Adipocyte (in vitro differentiated cells): ENCODE measurements around the gene GRPEL1.

Experiments
- DNase-seq: peaks from one replicate; pipeline ENCODE4 v3.0.0-alpha.2; 2015; ENCODE audit warnings: low read depth
- H3K27me3 ChIP-seq: replicated peaks from 2 replicates; pipeline ENCODE4 v1.7.0; 2013; ENCODE audit warnings: mild to moderate bottlenecking, low read length, moderate library complexity; ENCODE audit not compliant: control insufficient read depth, insufficient read depth
- H3K36me3 ChIP-seq: 2 replicates; pipeline ENCODE4 v1.7.0; 2013; ENCODE audit warnings: low read length, mild to moderate bottlenecking, moderate library complexity; ENCODE audit not compliant: control insufficient read depth, insufficient read depth, severe bottlenecking
- H3K4me1 ChIP-seq: 2 replicates; pipeline ENCODE4 v1.7.0; 2013; ENCODE audit warnings: mild to moderate bottlenecking, low read length, moderate library complexity; ENCODE audit not compliant: control insufficient read depth, insufficient read depth
- H3K4me3 ChIP-seq: 2 replicates; pipeline ENCODE4 v1.7.0; 2013; ENCODE audit warnings: mild to moderate bottlenecking, low read length, moderate library complexity
- H3K9ac ChIP-seq: 2 replicates; pipeline ENCODE4 v1.7.0; 2013; ENCODE audit warnings: mild to moderate bottlenecking, low read length, moderate library complexity
- H3K9me3 ChIP-seq: 2 replicates; pipeline ENCODE4 v1.7.0; 2013; ENCODE audit warnings: mild to moderate bottlenecking, low read length, moderate library complexity; ENCODE audit not compliant: control insufficient read depth

Gene GRPEL1

GRCh38 chr4:7041801-7042502 lies 25.9 kb downstream of the GRPEL1 start:
- peak overlapping the region; percentile 91 for H3K4me3 ChIP-seq
- peak overlapping the region; percentile 87 for H3K9ac ChIP-seq
- H3K4me1 ChIP-seq = peaks cover 34% of the 10 kb centered on the region
- H3K27me3 ChIP-seq = no peaks in the 10 kb centered on the region
- H3K36me3 ChIP-seq = no peaks in the 10 kb centered on the region
- DNase-seq = no peak
- no peaks in the 10 kb centered on the region for H3K9me3 ChIP-seq

- H3K9ac ChIP-seq = peak overlapping the region; percentile 87
- no peaks in the 10 kb centered on the region for H3K27me3 ChIP-seq
- H3K4me3 ChIP-seq = no peak overlapping the region
- H3K4me1 ChIP-seq = peaks cover 32% of the 10 kb centered on the region
- no peaks in the 10 kb centered on the region for H3K9me3 ChIP-seq
- no peak for DNase-seq
- no peaks in the 10 kb centered on the region for H3K36me3 ChIP-seq
Measured at GRCh38 chr4:7041246-7041645, 26.6 kb downstream of the GRPEL1 start.

GRCh38 chr4:7040765-7041164 lies 27.1 kb downstream of the GRPEL1 start:
- H3K4me3 ChIP-seq = no peak overlapping the region
- H3K36me3 ChIP-seq = no peaks in the 10 kb centered on the region
- H3K27me3 ChIP-seq = no peaks in the 10 kb centered on the region
- DNase-seq = no peak
- no peaks in the 10 kb centered on the region for H3K9me3 ChIP-seq
- H3K9ac ChIP-seq = no peak overlapping the region
- peaks cover 28% of the 10 kb centered on the region for H3K4me1 ChIP-seq

- Histone ChIP-seq H3K36me3 (peaks cover 2% of the 10 kb centered on the region), H3K9me3 (no peaks in the 10 kb centered on the region), H3K4me1 (peaks cover 26% of the 10 kb centered on the region), H3K27me3 (no peaks in the 10 kb centered on the region), H3K4me3 (no peak overlapping the region), H3K9ac (no peak overlapping the region)
- no peak for DNase-seq
Measured at GRCh38 chr4:7037425-7037824, 30.4 kb downstream of the GRPEL1 start.

- Histone ChIP-seq H3K9me3 (no peaks in the 10 kb centered on the region), H3K27me3 (no peaks in the 10 kb centered on the region), H3K9ac (no peak overlapping the region), H3K4me1 (peaks cover 15% of the 10 kb centered on the region), H3K4me3 (no peak overlapping the region), H3K36me3 (peaks cover 27% of the 10 kb centered on the region)
- DNase-seq = peak; percentile 25
Measured at GRCh38 chr4:7034262-7035081, 33.4 kb downstream of the GRPEL1 start.

- DNase-seq = no peak
- Histone ChIP-seq H3K36me3 (peaks cover 30% of the 10 kb centered on the region), H3K4me1 (peaks cover 15% of the 10 kb centered on the region), H3K9me3 (no peaks in the 10 kb centered on the region), H3K4me3 (no peak overlapping the region), H3K9ac (no peak overlapping the region), H3K27me3 (no peaks in the 10 kb centered on the region)
Measured at GRCh38 chr4:7032596-7032995, 35.3 kb downstream of the GRPEL1 start.

- Histone ChIP-seq H3K36me3 (peaks cover 35% of the 10 kb centered on the region), H3K4me1 (peaks cover 15% of the 10 kb centered on the region), H3K4me3 (no peak overlapping the region), H3K9ac (no peak overlapping the region), H3K27me3 (no peaks in the 10 kb centered on the region), H3K9me3 (no peaks in the 10 kb centered on the region)
- no peak for DNase-seq
Measured at GRCh38 chr4:7031558-7032449, 36.1 kb downstream of the GRPEL1 start.

GRCh38 chr4:7030856-7031255 lies 37.0 kb downstream of the GRPEL1 start:
- Histone ChIP-seq H3K4me3 (no peak overlapping the region), H3K9ac (no peak overlapping the region), H3K36me3 (peaks cover 41% of the 10 kb centered on the region), H3K27me3 (no peaks in the 10 kb centered on the region), H3K9me3 (no peaks in the 10 kb centered on the region), H3K4me1 (peaks cover 10% of the 10 kb centered on the region)
- DNase-seq = no peak

GRCh38 chr4:7029921-7030320 lies 37.9 kb downstream of the GRPEL1 start:
- H3K36me3 ChIP-seq = peaks cover 46% of the 10 kb centered on the region
- H3K4me1 ChIP-seq = peaks cover 5% of the 10 kb centered on the region

GRCh38 chr4:7029212-7029611 lies 38.7 kb downstream of the GRPEL1 start:
- H3K9ac ChIP-seq = no peak overlapping the region
- no peaks in the 10 kb centered on the region for H3K9me3 ChIP-seq
- H3K27me3 ChIP-seq = no peaks in the 10 kb centered on the region
- H3K4me3 ChIP-seq = no peak overlapping the region
- H3K36me3 ChIP-seq = peaks cover 47% of the 10 kb centered on the region
- H3K4me1 ChIP-seq = no peaks in the 10 kb centered on the region
- DNase-seq = no peak

More at GRCh38 chr4:7029921-7030320, 37.9 kb downstream of the GRPEL1 start:
- H3K27me3 ChIP-seq = no peaks in the 10 kb centered on the region
- H3K9ac ChIP-seq = no peak overlapping the region
- no peaks in the 10 kb centered on the region for H3K9me3 ChIP-seq
- DNase-seq = no peak
- no peak overlapping the region for H3K4me3 ChIP-seq

- H3K36me3 ChIP-seq = peaks cover 56% of the 10 kb centered on the region
Measured at GRCh38 chr4:7027913-7028312, 40.0 kb downstream of the GRPEL1 start.

More at GRCh38 chr4:7027913-7028312, 40.0 kb downstream of the GRPEL1 start:
- H3K9ac ChIP-seq = no peak overlapping the region
- H3K4me3 ChIP-seq = no peak overlapping the region
- no peaks in the 10 kb centered on the region for H3K9me3 ChIP-seq
- DNase-seq = no peak
- no peaks in the 10 kb centered on the region for H3K4me1 ChIP-seq
- H3K27me3 ChIP-seq = no peaks in the 10 kb centered on the region
